HG03354 (cell line): ENCODE data around the gene CAPZB.
A peak's percentile ranks its signal among the peaks of the same experiment; 100 is the strongest.

Source experiments
- ATAC-seq: cut with Tn5 transposase; IDR thresholded peaks from one replicate; pipeline ENCODE4 v1.9.1; 2021; ENCODE audit warnings: mild to moderate bottlenecking; ENCODE audit not compliant: unreplicated experiment, poor library complexity, severe bottlenecking

Gene CAPZB

GRCh38 chr1:19416145-19416544, 69.2 kb downstream of the CAPZB start:
- ATAC-seq: no peak

- no peak for ATAC-seq
Observed at GRCh38 chr1:19414515-19415121, 70.7 kb downstream of the CAPZB start.

DNA sequence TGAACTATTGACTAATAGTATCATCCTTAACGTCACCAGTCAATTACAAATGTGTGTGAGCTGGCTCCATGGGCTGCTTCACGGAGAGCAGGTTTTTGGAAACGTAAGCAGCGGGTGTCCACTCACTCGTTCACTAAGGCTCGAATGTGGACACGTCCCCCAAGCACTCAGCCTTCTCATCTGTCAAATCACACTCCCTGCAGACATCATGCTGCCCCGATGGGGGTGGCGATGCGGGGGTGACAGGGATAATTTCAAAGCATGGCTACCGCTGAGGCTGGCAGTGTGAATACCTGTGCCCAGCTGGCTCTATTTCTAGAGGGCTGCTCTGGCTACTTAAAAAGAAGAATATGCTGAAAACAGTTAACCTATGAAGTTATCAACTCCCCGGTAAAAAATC, 71.3 kb downstream of the CAPZB start:
- ATAC-seq: no peak

DNA sequence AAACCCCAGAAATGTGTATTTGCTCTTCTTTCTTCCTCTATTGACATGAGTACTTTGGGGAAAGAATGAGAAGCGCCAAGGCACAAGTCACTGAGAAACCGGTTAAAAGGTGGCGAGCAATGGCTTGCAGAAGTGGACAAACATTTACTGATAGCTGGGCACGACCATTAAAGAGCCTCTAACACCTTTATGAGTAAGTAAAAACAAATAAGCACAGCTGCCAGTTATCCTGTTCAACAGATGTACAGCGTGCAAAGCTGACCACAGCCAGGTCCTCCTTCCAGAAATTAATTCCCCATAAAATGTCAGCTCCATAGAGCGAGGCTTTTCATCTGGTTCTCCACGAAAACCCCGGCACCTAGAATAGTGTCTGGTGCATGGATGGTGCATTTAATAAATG, 72.7 kb downstream of the CAPZB start:
- ATAC-seq: no peak

DNA sequence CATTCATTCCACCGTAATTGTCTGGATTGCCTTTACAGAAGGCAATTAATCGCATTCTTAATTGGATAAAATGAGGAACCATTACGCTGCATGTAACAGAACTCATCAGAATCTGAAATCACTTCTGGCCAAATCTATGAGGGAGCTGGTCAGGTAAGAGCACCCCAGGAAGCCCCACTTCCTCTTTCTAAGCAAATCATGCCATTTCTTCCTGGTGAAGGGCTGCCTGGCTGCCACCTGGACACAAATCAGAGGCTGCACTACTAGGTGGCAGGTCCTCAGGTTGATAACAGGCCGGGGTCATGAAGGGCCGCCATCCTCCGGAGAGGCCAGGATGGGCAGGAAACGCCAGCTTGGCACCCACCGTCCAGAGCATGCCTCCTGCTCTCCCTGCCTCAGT, 73.7 kb downstream of the CAPZB start:
- peak; percentile 65 for ATAC-seq

GRCh38 chr1:19410393-19410792, 74.9 kb downstream of the CAPZB start:
- no peak for ATAC-seq

DNA sequence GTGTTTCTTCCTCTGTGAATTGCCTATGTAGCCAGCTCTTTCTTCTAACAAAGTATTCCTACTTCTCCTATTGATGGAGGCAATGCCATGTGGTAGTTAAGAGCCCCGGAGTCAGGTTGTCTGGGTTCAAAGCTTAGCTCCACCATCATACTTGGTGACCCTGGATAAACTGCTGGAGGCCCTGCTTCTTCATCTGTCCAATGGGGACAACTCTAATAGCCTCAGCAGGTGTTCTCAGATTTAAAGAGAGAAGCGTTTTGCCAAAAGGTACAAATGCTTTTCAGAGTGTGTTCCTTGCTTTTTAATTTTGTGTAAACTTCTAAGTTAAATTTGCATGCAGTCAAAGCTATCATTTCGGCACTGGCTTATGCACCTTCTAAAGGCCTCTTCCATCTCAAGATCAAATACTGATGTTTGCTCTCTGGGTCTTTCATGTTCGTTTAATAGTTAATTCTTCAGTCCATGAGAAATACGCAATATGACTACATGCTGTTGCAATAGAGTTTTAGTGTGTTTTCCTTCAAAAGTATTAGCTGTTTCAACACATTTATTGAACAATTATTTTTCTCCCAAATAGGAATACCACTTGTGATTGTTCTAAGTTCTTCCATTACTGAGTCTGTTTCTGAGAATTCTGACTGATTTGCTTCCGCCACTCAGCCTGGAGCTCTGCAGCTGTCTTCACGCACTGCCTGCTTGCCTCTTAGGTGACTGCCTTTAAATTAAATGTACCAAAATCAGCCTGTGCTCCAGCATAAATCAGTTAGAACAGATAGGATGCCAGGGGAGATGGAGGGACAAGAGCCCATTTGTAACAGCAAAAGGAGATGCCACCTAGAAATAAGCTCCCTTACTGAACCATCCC, 75.6 kb downstream of the CAPZB start:
- ATAC-seq: no peak

DNA sequence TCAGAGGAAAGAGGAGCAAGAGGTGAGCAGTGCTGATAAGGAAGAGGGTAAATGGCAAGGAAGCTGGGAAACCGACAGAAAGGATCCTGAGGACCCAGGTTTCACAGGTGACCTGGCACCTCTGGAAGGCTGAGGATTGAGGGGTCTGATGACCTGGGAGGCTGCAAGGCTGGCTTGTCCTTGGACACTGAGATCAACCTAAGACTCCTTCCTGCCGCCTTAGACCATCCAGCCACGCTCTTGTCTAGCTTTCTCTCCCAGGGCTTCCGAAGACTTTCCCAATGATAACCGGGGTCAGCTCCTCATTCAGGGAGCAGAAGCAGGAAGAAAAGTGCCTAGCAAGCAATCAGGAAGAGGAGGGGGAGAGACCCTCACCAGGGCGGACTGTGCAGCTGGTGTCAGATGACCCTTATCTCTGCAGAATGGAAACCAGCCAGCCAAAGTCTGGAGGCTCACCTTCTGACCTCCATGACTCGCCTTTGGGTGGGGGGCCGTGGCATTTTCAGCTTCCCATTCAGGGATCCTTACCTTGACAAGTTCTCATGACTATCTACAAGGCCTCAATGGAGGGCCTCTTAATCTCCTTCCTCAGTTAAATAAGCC, 77.7 kb downstream of the CAPZB start:
- no peak for ATAC-seq

DNA sequence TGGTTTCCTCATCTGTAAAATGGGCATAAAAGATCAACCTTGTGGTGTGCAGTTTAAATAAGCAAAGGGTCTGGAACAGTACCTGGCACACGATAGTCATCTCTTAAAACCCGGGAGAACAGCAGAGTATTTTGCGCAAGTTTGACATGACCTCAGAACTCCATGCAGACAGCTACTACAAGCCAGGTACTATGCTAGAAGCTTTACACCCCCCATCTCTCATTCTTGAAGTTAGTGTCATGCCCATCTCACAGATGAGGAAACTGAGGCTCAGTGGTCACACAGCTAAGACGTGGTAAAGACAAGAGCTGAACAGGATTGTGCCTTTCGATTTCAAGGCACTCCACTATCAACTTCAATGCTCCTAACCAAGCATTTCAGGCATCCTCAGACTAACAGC, 78.7 kb downstream of the CAPZB start:
- ATAC-seq: no peak

DNA sequence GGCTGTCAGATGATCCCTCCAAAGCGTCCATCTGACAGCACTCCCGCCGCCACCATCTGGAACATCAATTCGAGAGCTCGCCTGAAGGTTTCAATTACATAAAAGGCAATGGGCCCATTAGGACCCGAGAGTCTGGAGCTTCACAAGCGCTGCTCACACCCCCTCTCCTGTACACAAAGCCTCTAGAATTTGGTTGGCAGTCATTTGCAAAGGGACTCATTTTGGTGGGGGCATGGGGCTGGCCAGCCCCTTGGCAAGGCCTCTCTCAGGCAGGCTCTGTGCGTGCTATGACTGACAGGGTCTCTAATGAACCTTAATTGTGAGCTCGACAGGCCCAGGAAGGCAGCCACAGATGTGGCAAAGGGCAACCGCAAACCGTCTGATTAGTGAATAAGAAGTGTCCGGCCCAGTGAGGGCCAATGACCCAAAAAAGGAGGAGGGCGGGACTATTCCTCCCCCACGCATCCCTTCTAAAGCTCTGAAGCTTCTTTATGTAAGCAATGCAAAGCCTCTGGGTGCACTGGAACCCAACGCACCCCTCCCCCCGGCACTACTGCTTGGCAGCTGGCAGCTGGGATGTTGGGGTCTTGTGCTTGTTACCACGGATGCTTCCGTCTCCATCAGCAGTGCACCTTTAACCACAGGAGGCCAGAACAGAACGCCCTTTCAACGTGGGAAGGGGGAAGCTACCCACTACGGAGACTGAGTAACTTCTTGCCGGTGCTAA, 79.4 kb downstream of the CAPZB start:
- no peak for ATAC-seq

DNA sequence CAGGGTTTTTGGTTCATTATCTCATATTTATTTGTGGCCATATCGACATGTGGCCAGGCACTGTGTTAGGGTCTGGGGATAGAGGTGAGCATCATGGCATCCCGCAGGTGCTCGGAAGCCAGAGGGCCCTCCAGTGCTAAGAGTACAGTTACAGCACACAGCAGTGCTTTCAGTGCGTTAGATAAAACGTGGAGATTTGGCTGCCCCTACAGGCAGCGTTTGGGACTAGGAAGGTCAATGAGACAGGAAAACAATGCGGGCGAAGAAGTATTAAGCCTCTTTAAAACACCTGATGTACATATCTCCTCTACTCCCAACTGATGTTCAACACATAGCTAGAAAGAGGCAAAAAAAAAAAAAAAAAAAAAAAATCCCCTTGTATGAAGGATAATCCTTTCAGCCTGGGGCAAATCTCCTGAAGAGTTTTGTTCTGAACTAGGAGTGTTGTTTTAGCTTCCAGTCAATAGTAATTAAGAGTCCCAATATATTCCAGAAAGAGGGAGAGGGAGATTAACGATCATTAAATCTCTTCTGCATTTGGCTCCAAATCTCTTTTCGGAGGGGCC, 80.1 kb downstream of the CAPZB start:
- no peak for ATAC-seq

- no peak for ATAC-seq
Observed at GRCh38 chr1:19404748-19405147, 80.6 kb downstream of the CAPZB start.

DNA sequence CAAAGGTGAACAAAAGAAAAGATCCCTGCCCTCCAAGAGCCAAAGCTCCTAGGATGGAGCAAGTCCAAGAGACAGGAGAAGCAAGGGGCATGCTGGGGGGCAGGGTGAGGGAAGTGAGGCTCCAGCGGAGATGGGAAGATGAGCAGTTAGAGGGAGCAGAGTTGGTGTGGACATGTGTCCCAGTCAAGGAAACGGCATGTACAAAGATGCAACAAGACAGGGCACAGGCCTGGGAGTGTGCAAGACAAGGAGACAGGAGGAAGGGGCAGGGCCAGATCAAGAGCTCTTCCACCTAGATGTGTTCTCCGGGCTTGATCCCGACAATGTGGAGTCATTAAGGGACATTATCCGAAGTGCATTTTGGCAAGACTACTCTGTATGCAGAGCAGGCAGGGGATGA, 82.1 kb downstream of the CAPZB start:
- no peak for ATAC-seq

DNA sequence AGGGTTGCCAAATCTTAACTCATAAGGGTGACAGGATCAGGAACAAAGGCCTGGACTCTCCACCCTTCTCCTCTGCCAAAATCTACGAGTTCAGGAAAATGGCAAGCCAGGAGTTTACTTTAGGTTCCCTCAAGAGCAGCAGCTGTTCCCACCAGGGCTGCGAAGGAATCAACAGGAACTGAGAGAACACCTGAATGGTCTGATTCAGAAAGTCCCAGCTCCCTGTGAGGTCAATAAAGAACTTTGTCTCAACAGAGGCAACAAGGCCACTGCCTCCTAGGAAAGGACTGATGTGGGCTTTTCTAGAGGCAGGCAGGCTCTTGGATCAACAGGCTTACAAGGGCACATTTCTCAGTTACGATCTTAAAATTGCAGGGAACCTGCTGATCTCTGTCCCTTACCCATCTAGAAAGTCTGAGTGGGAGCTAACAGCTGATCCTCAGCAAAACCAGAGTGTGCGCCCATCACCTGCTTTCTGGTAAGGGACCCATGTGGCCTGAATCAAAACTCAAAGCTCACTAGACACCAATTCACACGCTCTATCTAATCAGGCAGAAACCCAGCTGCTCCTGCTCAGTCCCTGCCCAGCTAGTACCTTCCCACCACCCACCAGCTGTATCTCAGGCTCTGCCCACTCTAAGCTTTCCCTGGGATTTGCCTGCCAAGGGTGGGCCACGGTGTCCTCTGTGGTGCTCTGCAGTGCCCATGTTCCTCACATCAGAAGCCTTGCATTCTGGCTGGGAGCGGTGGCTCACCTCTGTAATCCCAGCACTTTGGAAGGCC, 83.1 kb downstream of the CAPZB start:
- ATAC-seq: no peak

GRCh38 chr1:19401535-19401889, 83.8 kb downstream of the CAPZB start:
- ATAC-seq: no peak

- ATAC-seq: no peak
Observed at GRCh38 chr1:19400875-19401534, 84.3 kb downstream of the CAPZB start.

DNA sequence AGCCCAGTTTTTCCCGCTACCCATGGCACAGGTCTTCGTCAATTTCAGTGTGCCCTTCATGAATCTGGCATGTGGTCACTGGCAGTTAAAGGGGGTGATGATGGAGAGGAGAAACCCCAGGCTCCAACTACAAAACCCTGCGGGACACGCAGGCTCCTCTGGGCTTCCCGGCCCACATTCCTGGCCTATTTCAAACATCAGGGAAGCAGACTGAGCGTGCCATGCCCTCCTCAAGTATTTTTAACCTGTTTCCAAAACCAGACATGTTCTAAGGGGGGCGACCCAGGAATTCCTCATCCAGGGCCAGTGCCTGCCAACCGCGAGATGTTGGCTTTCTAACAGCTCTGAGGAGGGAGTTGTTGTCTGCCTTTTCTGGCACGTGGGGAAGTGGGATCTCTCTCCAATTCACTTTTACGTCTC, 85.1 kb downstream of the CAPZB start:
- no peak for ATAC-seq

GRCh38 chr1:19398309-19398760, 87.0 kb downstream of the CAPZB start:
- ATAC-seq: no peak
